ENCODE results near the gene CADM3. TPM values are rescaled to one million over a fixed set of nuclear protein-coding genes. Genes with fewer than 3 reads are reported as not detected.

The CADM3 gene
- total and polyA plus RNA-seq, 2 donors (not counting 1 experiment from before 2014, with no cell fraction given), result 0.32 to 0.33 TPM

DNA sequence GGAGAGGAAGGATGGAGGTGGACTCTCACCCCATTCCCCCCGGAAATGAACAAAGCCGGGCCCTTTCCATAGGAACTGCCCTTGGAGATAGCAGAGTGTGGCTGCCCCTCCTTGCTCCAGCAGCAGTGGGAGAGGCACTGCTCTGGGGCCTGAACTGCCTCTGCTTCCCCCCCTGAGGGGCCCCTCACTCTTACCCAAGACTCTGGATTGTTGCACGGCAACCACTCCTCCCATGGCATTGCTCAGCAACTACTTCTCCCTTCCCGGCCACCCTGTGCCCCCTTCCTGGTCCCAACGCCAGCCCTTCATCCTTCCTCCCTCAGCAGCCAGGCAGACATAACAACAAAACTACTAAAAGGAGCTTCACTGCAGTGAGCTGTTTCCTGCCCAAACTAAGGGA, 30.2 kb downstream of the CADM3 start:
- ATAC-seq (ENCODE audit: low read depth), result no peak
- POLR2A ChIA-PET, result no interaction called here
- no peak overlapping the region for H3K27ac ChIP-seq (ENCODE audit: low read length in 2 of 2)
- no peak overlapping the region for H2AFZ ChIP-seq (ENCODE audit: insufficient read depth, low read depth, low read length, poor library complexity, severe bottlenecking)
- WGBS (ENCODE audit: insufficient coverage), result 5% methylated on average over 4 of the region's 5 CpGs
- H3K36me3 ChIP-seq (replicated peaks in 1 of 2; ENCODE audit: control extremely low read depth in 1 of 2, control insufficient read depth in 1 of 2, extremely low read depth in 1 of 2, insufficient read depth in 2 of 2, low read length in 1 of 2), result no peaks in the 10 kb centered on the region
- no peak overlapping the region for H3K4me3 Mint-ChIP-seq
- no peaks in the 10 kb centered on the region for H3K9me3 ChIP-seq (ENCODE audit: control extremely low read depth in 1 of 3, control insufficient read depth in 2 of 3, insufficient read depth in 1 of 3, low read length in 2 of 3)
- DNase-seq, result no peak
- no peak overlapping the region for H3K4me3 ChIP-seq (ENCODE audit: control extremely low read depth in 1 of 5, extremely low read depth in 1 of 5, insufficient read depth in 1 of 5, low read depth in 2 of 5, low read length in 4 of 5)
- no peaks in the 10 kb centered on the region for H4K20me1 ChIP-seq (ENCODE audit: control insufficient read depth, insufficient read depth, low read length, poor library complexity, severe bottlenecking)
- intact Hi-C loops (cut with micrococcal nuclease), result no loop called here
- TF ChIP-seq CTCF (IDR thresholded peaks at IDR 0.05), result no peak
- TF ChIP-seq EZH2 (IDR thresholded peaks at IDR 0.05; ENCODE audit: borderline replicate concordance, insufficient read depth, low read depth, low read length, poor library complexity, severe bottlenecking), result no peak
- peaks cover 0 to 42% (median 6%) of the 10 kb centered on the region in 4 experiments for H3K27me3 ChIP-seq (replicated peaks in 1 of 4; ENCODE audit: control extremely low read depth in 1 of 4, control insufficient read depth in 3 of 4, insufficient read depth in 4 of 4, low read length in 3 of 4)
- no peaks in the 10 kb centered on the region for H3K4me1 Mint-ChIP-seq
- no peak overlapping the region for H3K27ac Mint-ChIP-seq
- CTCF ChIA-PET, result interaction anchor here (1.7 to 9.3 kb wide), 3 partner anchors 10 to 39 kb away, joined by 5 to 102 read pairs (median 27); no protein-coding TSS in a partner anchor
- H3K27me3 Mint-ChIP-seq, result peaks cover 65% of the 10 kb centered on the region
- H3K79me2 ChIP-seq (ENCODE audit: control insufficient read depth, insufficient read depth, low read length), result no peaks in the 10 kb centered on the region
- H3K4me2 ChIP-seq (replicated peaks; ENCODE audit: low read depth, low read length, poor library complexity, severe bottlenecking), result no peak overlapping the region
- H3K9ac ChIP-seq (ENCODE audit: low read length), result no peak overlapping the region
- no peaks in the 10 kb centered on the region for H3K9me3 Mint-ChIP-seq (ENCODE audit: insufficient read depth)
- peaks cover 0 to 4% of the 10 kb centered on the region in 2 donors for H3K4me1 ChIP-seq (ENCODE audit: control insufficient read depth in 2 of 2, insufficient read depth in 2 of 2, low read length in 2 of 2)

DNA sequence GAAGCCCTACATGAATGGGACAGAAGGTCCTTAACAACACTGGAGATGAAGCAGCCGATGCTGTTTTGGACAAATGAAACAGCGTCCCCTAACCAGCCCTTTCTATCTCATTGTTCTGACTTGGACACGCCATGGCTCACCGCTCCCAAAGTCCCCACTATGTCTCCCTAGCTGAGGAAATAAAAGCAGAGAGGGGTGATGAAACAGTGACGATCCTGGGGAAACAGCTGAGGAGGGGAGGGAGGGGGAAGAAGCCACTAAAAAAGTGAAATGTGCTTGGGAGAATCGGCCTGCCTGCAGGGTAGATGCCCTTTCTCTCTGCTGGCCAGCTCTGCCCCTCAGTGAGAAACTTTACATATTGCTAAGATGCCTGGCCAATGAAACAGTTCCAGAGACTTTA, 32.2 kb downstream of the CADM3 start:
- no peak for TF ChIP-seq EZH2 (IDR thresholded peaks at IDR 0.05; ENCODE audit: borderline replicate concordance, insufficient read depth, low read depth, low read length, poor library complexity, severe bottlenecking)
- no peak for TF ChIP-seq CTCF (IDR thresholded peaks at IDR 0.05)
- Mint-ChIP-seq H3K27me3 (peaks cover 73% of the 10 kb centered on the region), H3K4me3 (no peak overlapping the region), H3K4me1 (no peaks in the 10 kb centered on the region), H3K9me3 (ENCODE audit: insufficient read depth) (no peaks in the 10 kb centered on the region), H3K27ac (no peak overlapping the region)
- Histone ChIP-seq H3K4me3 (ENCODE audit: control extremely low read depth in 1 of 5, extremely low read depth in 1 of 5, insufficient read depth in 1 of 5, low read depth in 2 of 5, low read length in 4 of 5) (no peak overlapping the region), H3K79me2 (ENCODE audit: control insufficient read depth, insufficient read depth, low read length) (no peaks in the 10 kb centered on the region), H3K4me1 (ENCODE audit: control insufficient read depth in 2 of 2, insufficient read depth in 2 of 2, low read length in 2 of 2) (no peaks in the 10 kb centered on the region), H3K27ac (ENCODE audit: low read length in 2 of 2) (no peak overlapping the region), H4K20me1 (ENCODE audit: control insufficient read depth, insufficient read depth, low read length, poor library complexity, severe bottlenecking) (no peaks in the 10 kb centered on the region), H2AFZ (ENCODE audit: insufficient read depth, low read depth, low read length, poor library complexity, severe bottlenecking) (no peak overlapping the region), H3K9ac (ENCODE audit: low read length) (no peak overlapping the region), H3K27me3 (replicated peaks in 1 of 4; ENCODE audit: control extremely low read depth in 1 of 4, control insufficient read depth in 3 of 4, insufficient read depth in 4 of 4, low read length in 3 of 4) (peaks cover 0 to 47% (median 9%) of the 10 kb centered on the region in 4 experiments), H3K9me3 (ENCODE audit: control extremely low read depth in 1 of 3, control insufficient read depth in 2 of 3, insufficient read depth in 1 of 3, low read length in 2 of 3) (no peaks in the 10 kb centered on the region), H3K36me3 (replicated peaks in 1 of 2; ENCODE audit: control extremely low read depth in 1 of 2, control insufficient read depth in 1 of 2, extremely low read depth in 1 of 2, insufficient read depth in 2 of 2, low read length in 1 of 2) (no peaks in the 10 kb centered on the region), H3K4me2 (replicated peaks; ENCODE audit: low read depth, low read length, poor library complexity, severe bottlenecking) (no peak overlapping the region)
- ATAC-seq (ENCODE audit: low read depth) (no peak), DNase-seq (no peak)
- CTCF ChIA-PET, result interaction anchor here (1.7 to 5.3 kb wide), 4 partner anchors 9 to 43 kb away, joined by 5 to 27 read pairs (median 5); no protein-coding TSS in a partner anchor
- intact Hi-C loops (cut with micrococcal nuclease), result no loop called here
- WGBS (ENCODE audit: insufficient coverage), result 72% methylated on average over 3 of the region's 6 CpGs
- POLR2A ChIA-PET, result no interaction called here
